Naive B cell (primary cell): ENCODE results near the gene TBL3. TPM values are rescaled to one million over a fixed set of nuclear protein-coding genes. Genes with fewer than 3 reads are reported as not detected.

Source experiments
- ATAC-seq, 2 donors: fragments of 150-1000 bp; cut with Tn5 transposase; 2 replicates each; pipeline ENCODE4 v1.10.0; 2021; ENCODE audit warnings: low read depth in 2 of 2, mild to moderate bottlenecking in 2 of 2, moderate library complexity in 2 of 2
- DNase-seq: peaks from one replicate; pipeline ENCODE4 v3.0.0; 2022
- H3K27ac Mint-ChIP-seq, 6 donors: one replicate each; pipeline ENCODE4 v1.8.0; 2020 to 2022; ENCODE audit warnings: mild to moderate bottlenecking in 6 of 6, mixed read lengths in 6 of 6, moderate library complexity in 5 of 6, inconsistent platforms in 2 of 6
- H3K27me3 Mint-ChIP-seq, 3 donors: one replicate each; pipeline ENCODE4 v1.8.0; 2021 to 2022; ENCODE audit warnings: mixed read lengths in 3 of 3, mild to moderate bottlenecking in 1 of 3
- H3K36me3 Mint-ChIP-seq, 2 donors: one replicate each; pipeline ENCODE4 v1.8.0; 2020 to 2022; ENCODE audit warnings: mixed read lengths in 2 of 2, inconsistent platforms in 1 of 2, mild to moderate bottlenecking in 1 of 2
- H3K4me1 Mint-ChIP-seq, 3 donors: one replicate each; pipeline ENCODE4 v1.8.0; 2020 to 2022; ENCODE audit warnings: mixed read lengths in 3 of 3, inconsistent platforms in 1 of 3, mild to moderate bottlenecking in 1 of 3, moderate library complexity in 1 of 3
- H3K4me3 Mint-ChIP-seq, 8 donors: one replicate each; pipeline ENCODE4 v1.8.0; 2020 to 2022; ENCODE audit warnings: mild to moderate bottlenecking in 8 of 8, mixed read lengths in 8 of 8, moderate library complexity in 8 of 8, inconsistent platforms in 2 of 8
- H3K9me3 Mint-ChIP-seq, 7 donors: one replicate each; pipeline ENCODE4 v1.8.0; 2020 to 2022; ENCODE audit warnings: mixed read lengths in 7 of 7, mild to moderate bottlenecking in 5 of 7, inconsistent platforms in 2 of 7, moderate library complexity in 1 of 7
- polyA plus RNA-seq, 6 donors: library from polyadenylated mRNA; unstranded; fragments of 300-500 nt; fragmentation: Illumina TruSeq; gene quantifications; one replicate each; pipeline ENCODE4 v1.2.3, GENCODE V29; 2021; ENCODE audit warnings: low read depth in 6 of 6

Gene TBL3
- polyA plus RNA-seq, 6 donors from 2014 or later = 10.9 to 54.8 (median 35.4) TPM

DNA sequence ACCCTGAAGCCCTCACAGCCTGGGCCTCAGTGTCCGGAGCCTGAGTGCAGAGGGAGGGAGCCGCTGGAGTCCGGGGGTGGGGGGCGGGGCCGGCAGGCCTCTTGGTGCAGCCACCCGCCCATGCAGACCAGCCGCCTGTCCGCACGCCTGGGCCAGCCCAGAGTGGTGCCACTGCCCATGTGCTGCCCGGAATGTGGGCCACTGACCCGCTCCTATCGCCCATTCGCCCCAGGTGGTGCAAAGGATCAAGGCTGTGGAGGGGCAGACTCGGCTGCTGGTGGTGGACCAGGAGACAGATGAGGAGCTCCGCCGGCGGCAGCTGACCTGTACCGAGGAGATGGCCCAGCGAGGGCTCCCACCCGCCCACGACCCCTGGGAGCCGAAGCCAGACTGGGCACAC, 57.5 kb downstream of the TBL3 start:
- H3K27me3 Mint-ChIP-seq = peaks cover 7 to 60% (median 23%) of the 10 kb centered on the region in 3 donors
- DNase-seq (no peak), ATAC-seq (no peak)
- peaks cover 7 to 15% (median 8%) of the 10 kb centered on the region in 3 donors for H3K4me1 Mint-ChIP-seq
- no peak overlapping the region for H3K27ac Mint-ChIP-seq
- no peaks in the 10 kb centered on the region for H3K9me3 Mint-ChIP-seq
- H3K4me3 Mint-ChIP-seq = no peak overlapping the region
- no peaks in the 10 kb centered on the region for H3K36me3 Mint-ChIP-seq

DNA sequence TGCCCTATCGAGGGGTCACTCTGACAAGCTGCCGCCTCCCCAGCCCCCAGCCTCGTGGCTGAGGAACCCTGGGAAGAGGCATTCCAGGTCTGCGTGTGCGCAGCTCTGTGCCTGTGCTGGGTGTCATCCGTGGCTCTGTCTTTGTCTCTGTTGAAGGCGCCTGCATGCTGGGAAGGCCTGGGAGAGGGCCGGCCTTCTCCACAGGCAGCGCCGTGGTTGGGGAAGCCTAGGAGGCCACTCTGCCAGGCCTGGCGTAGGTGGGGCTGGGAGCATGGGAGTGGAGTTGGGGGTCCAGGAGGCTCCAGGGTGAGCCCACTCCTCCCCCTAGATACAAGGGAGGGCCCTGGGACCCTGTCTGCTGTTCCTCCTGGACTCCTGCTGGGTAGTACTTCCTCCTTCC, 58.2 kb downstream of the TBL3 start:
- H3K27ac Mint-ChIP-seq = peak overlapping the region in 1 of 6 donors; percentile 53
- ATAC-seq (no peak), DNase-seq (no peak)
- H3K4me1 Mint-ChIP-seq = peaks cover 6 to 12% (median 8%) of the 10 kb centered on the region in 3 donors
- no peaks in the 10 kb centered on the region for H3K9me3 Mint-ChIP-seq
- H3K4me3 Mint-ChIP-seq = peak overlapping the region in 1 of 8 donors; percentile 54
- peaks cover 6 to 59% (median 19%) of the 10 kb centered on the region in 3 donors for H3K27me3 Mint-ChIP-seq
- no peaks in the 10 kb centered on the region for H3K36me3 Mint-ChIP-seq

DNA sequence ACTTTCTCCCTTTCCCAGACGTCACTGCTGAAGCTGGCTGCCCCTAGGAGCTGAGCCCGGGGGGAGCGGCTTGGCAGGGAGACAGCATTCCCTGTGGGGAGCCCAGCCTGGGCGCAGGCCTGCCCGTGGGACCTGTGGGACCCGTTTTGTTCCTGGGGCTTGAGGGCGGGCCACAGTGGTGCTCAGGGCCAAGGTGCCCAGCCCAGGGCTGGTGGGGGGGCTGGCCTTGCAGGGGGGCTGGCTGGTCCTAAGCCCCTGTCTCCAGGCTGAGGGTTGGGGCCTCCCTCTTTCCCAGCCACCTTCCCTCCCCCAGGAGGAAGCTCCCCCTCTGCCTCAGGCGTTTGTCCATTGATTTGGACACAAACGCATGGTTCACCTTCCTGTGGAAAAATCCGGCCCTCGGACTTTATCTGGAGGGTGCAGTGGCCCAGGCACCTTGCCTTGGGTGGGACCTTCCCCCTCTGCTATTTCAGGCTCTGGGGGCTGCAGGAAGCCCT, 59.3 kb downstream of the TBL3 start:
- Mint-ChIP-seq H3K4me3 (no peak overlapping the region), H3K36me3 (no peaks in the 10 kb centered on the region), H3K27me3 (peaks cover 6 to 49% (median 8%) of the 10 kb centered on the region in 3 donors), H3K9me3 (no peaks in the 10 kb centered on the region), H3K4me1 (peaks cover 0 to 9% (median 4%) of the 10 kb centered on the region in 3 donors), H3K27ac (peak overlapping the region in 1 of 6 donors; percentile 19)
- no peak for DNase-seq
- ATAC-seq = no peak

Other genes with a start within 250 kb of the TBL3 start
- gene NME3, start 200.5 kb upstream of the TBL3 start, polyA plus RNA-seq = 10 to 100 TPM; 32.0 to 61.1 (median 49.1) TPM
- 1 to 10 TPM in 1 of 6 donors, under 1 TPM in 5; 0.43 to 2.8 (median 0.93) TPM for gene EME2, start 199.2 kb upstream of the TBL3 start, polyA plus RNA-seq
- 100 to 1,000 TPM in 4 of 6 donors, 10 to 100 TPM in 2; 76.4 to 120 (median 108) TPM for gene MRPS34, start 198.9 kb upstream of the TBL3 start, polyA plus RNA-seq
- gene SPSB3, start 189.5 kb upstream of the TBL3 start, polyA plus RNA-seq = 10 to 100 TPM; 30.2 to 54.1 (median 36.2) TPM
- 100 to 1,000 TPM in 1 of 6 donors, 10 to 100 TPM in 5; 69.1 to 110 (median 81.0) TPM for gene NUBP2, start 189.1 kb upstream of the TBL3 start, polyA plus RNA-seq
- gene IGFALS, start 178.3 kb upstream of the TBL3 start, polyA plus RNA-seq = under 1 TPM in 1 of 6 donors, not detected in 5; 0.13 TPM
- 10 to 100 TPM; 21.1 to 68.5 (median 39.1) TPM for gene HAGH, start 145.2 kb upstream of the TBL3 start, polyA plus RNA-seq
- gene FAHD1, start 144.8 kb upstream of the TBL3 start, polyA plus RNA-seq = 10 to 100 TPM; 20.2 to 28.1 (median 24.5) TPM
- gene MEIOB, start 99.9 kb upstream of the TBL3 start, polyA plus RNA-seq = not detected
- not detected for gene HS3ST6, start 53.6 kb upstream of the TBL3 start, polyA plus RNA-seq
- gene MSRB1, start 28.9 kb upstream of the TBL3 start, polyA plus RNA-seq = 10 to 100 TPM; 15.6 to 34.5 (median 18.8) TPM
- not detected for gene RPL3L, start 17.4 kb upstream of the TBL3 start, polyA plus RNA-seq
- 100 to 1,000 TPM; 163 to 200 (median 194) TPM for gene NDUFB10, start 12.5 kb upstream of the TBL3 start, polyA plus RNA-seq
- 1,000 to 10,000 TPM; 5,355 to 7,267 (median 6,090) TPM for gene RPS2, start 7.2 kb upstream of the TBL3 start, polyA plus RNA-seq
- not detected for gene RNF151, start 5.2 kb upstream of the TBL3 start, polyA plus RNA-seq
- gene NOXO1, start 9.4 kb downstream of the TBL3 start, polyA plus RNA-seq = not detected
- gene GFER, start 12.1 kb downstream of the TBL3 start, polyA plus RNA-seq = 10 to 100 TPM; 31.9 to 58.2 (median 37.6) TPM
- gene SYNGR3, start 17.9 kb downstream of the TBL3 start, polyA plus RNA-seq = 1 to 10 TPM in 5 of 6 donors, not detected in 1; 1.5 to 4.1 (median 2.8) TPM
- gene ZNF598, start 37.8 kb downstream of the TBL3 start, polyA plus RNA-seq = 1 to 10 TPM; 2.7 to 8.4 (median 3.9) TPM
- gene NPW, start 47.7 kb downstream of the TBL3 start, polyA plus RNA-seq = not detected
- not detected for gene NHERF2, start 54.8 kb downstream of the TBL3 start, polyA plus RNA-seq
- gene NTHL1, start 75.8 kb downstream of the TBL3 start, polyA plus RNA-seq = 10 to 100 TPM; 21.4 to 38.3 (median 26.0) TPM
- gene TSC2, start 75.9 kb downstream of the TBL3 start, polyA plus RNA-seq = 10 to 100 TPM; 16.6 to 45.0 (median 24.9) TPM
- gene PKD1, start 163.8 kb downstream of the TBL3 start, polyA plus RNA-seq = 10 to 100 TPM in 1 of 6 donors, 1 to 10 TPM in 5; 2.8 to 10.4 (median 4.0) TPM
- 1 to 10 TPM in 4 of 6 donors, under 1 TPM in 1, not detected in 1; 0.66 to 2.7 (median 1.4) TPM for gene RAB26, start 176.6 kb downstream of the TBL3 start, polyA plus RNA-seq
- gene TRAF7, start 183.7 kb downstream of the TBL3 start, polyA plus RNA-seq = 1 to 10 TPM; 4.2 to 9.4 (median 5.6) TPM
- not detected for gene CASKIN1, start 224.6 kb downstream of the TBL3 start, polyA plus RNA-seq
- 10 to 100 TPM; 28.1 to 43.1 (median 33.4) TPM for gene MLST8, start 233.4 kb downstream of the TBL3 start, polyA plus RNA-seq
- gene BRICD5, start 238.8 kb downstream of the TBL3 start, polyA plus RNA-seq = under 1 TPM in 2 of 6 donors, not detected in 4; 0.48 to 0.49 TPM
- gene PGP, start 242.8 kb downstream of the TBL3 start, polyA plus RNA-seq = 10 to 100 TPM in 2 of 6 donors, 1 to 10 TPM in 4; 5.7 to 11.0 (median 9.5) TPM